ENCODE data around the gene PRPF40B.
"Not testable (repeated sequence)": the region's sequence is repeated elsewhere in the genome, so short reads cannot be mapped to it uniquely, and the experiment has no call there.

PRPF40B gene
- total RNA-seq: 12.1 to 14.1 reads per million in 2 experiments

DNA sequence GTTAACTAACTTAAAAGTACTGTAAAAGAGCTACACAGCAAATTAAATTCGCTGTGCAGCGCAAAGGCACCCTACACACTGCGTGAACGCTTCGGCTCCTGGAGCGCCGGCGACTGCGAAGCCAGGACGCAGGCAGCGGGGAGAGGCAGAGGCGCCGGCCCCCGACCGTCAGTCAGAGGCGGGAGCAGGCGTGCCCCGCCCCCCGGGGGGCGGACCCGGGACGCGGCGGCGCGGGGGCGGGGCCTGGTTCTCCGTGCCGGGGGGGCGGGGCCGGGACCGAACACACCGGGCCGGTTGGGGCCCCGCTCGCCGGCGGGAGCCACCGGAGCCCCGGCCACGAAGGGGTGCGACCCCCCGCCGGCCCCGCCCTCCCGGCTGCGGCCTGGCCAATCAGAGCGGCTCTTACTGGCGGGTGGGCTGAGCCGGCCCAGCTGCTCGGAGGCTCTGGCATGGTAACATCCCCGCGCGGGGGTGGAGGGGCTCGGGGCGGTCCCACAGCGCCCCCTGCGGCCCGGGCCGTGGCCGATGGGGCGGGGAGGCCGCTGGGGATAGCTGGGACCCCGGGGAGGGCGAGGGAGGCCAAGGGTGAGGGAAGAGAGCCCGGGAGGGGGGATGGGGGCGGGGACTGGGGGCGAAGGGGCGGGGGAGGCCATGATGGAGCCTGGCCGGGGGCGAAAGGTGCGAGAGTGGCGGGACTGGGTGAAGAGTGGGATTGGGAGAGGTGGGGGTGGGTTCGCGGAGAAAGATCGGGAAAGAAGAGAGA is at the start of gene PRPF40B:
Gene PRPF40B, plus strand, starts transcription at position 420 of the 763 bp plus-strand sequence. Its CDS starts 30 bp downstream, at position 450.
- DNase-seq (ENCODE audit: low read depth): peak; percentile 80

DNA sequence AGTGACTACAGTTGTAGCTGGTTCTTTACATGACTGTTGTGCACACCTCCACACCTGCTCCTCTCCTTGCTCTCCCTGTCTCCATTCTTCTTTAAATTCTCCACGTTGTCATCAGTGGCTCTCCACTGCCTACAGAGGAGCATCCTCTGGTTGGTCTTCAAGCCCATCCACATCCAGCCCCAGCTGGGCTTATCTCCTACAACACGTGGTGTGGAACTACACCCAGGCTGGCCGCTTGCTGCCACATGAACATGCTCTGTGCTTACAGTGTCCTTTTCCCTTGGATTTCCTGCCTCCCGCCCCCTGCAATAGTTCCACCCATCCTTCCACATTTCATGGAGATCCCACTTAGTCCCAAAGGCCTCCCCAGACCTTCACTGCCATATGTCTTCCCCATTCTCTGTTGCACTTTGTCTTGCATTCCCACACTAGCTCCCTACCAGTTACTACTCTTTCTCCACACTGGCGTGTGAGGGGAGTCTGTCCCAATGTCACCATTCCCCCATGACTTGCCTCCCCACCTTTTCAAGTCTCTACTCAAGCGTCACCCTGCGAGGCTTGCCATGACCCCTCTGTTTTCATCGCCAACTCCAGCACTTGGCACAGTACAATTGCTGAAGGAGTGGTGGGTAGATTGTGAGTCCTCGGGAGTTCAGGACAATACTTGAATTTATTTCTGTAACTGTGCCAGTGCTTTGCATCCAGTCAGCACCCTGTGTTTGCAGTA is 45.6 kb upstream of the PRPF40B start:
- DNase-seq (ENCODE audit: low read depth): no peak

DNA sequence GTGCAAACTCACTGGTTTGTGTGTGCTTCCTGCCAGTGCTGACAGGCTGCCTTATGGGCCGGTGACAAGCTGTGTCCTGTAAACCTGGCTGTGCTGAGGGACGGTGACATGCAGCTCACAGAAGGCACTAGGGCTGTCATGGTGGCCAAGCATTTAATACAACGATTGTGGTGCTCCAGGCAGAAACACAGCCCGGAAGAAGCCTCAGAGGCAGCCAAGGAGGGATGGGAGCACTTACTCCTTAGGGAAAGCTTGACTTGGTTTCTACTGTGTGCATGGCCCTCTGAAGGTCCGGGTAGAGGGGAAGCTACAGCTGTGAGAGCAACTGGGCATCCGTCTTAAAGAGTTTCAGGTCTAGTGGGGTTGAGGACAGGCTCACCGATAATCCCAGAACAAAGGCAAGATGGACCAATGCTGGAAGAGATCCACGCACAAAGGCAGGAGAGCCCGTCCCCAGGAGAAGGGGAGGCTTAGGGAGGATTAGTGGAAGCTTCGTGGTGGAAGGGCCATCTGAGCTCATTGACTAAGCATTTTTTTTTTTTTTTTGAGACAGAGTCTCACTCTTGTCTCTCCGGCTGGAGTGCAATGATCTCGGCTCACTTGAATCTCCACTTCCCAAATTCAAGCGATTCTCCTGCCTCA is 44.8 kb upstream of the PRPF40B start:
- no peak for DNase-seq (ENCODE audit: low read depth)

DNA sequence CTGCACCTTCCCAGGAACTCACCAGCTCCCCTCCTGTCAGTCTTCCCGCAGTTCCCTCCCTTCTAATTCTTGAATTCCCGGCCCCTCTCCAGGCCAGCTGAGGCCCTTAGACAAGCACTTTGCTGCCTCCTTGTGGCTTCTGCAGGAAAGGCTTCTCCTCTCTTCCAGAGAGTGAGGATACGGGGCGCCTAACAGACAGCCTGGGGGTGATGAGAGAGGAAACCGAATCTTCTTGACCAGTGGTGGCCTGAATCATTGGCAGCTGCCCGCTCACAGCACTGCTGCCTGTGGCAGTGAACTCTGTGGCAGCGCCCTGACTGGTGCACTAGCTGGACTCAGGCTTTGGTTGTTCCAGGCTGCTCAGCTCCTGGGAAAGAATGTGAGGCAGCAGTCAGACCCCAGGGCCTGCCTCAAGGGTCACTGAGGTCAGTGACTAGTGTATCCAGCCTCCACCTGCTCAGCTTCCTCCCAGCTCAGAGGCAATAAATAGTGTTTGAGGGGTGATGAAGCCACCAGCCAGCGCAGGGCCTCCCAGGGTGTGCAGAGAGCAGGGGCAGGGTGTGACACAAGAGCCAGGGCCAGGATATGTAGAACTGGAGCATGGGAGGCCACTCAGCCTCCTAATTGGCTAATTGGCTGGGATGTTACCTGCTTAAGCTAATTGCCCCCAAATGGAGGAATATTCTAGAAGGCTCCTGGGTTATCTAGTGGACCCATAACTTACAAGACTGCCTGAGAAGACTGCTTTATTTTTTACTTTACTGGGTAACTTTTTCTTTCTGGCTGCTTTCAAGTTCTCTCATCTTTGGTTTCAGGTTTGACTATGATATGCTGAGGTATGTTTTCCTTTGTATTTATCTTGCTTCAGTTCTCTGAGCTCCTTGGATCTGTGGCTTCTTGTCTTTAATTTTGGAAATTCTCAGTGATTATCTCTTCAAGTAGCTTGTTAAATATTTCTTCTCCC is 42.5 kb upstream of the PRPF40B start:
- DNase-seq (ENCODE audit: low read depth): peak; percentile 43

DNA sequence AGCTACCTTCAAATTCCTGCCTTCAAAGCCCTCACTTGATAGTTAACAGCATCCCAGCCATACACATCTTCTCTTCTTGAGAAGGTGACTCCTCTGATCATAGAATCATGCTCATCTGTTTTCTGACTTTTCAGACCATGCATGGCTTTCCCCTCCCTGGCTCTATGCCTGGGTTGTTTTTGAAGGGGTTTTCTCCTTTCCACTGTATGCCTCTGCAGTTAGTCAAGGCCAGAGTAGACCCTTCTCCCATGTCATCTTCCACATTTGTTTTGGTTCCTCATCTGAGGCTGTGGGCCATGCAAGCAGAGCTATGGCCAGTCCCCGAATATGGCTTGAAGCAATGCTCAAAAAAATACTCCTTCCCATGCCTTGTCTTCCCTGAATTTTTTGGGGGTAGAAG is 41.2 kb upstream of the PRPF40B start:
- no peak for DNase-seq (ENCODE audit: low read depth)

DNA sequence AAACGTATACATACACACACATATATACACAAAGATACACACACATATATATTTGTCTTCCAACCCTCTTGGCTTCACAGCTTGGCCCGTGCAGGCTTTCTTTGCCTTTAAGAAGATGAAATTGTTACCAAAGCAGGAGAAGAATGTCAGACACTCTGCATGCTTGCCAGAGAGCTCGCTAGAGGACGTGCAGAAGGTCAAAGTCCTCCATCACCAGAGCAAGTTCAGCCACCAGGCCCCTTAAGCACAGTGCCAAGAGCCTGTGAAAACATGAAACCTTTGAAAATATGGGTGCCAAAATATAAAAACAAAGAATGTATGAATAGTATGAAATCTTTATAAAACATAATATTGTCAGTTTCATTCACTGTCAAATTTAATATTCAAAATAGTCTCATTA is 40.5 kb upstream of the PRPF40B start:
- DNase-seq (ENCODE audit: low read depth): no peak

DNA sequence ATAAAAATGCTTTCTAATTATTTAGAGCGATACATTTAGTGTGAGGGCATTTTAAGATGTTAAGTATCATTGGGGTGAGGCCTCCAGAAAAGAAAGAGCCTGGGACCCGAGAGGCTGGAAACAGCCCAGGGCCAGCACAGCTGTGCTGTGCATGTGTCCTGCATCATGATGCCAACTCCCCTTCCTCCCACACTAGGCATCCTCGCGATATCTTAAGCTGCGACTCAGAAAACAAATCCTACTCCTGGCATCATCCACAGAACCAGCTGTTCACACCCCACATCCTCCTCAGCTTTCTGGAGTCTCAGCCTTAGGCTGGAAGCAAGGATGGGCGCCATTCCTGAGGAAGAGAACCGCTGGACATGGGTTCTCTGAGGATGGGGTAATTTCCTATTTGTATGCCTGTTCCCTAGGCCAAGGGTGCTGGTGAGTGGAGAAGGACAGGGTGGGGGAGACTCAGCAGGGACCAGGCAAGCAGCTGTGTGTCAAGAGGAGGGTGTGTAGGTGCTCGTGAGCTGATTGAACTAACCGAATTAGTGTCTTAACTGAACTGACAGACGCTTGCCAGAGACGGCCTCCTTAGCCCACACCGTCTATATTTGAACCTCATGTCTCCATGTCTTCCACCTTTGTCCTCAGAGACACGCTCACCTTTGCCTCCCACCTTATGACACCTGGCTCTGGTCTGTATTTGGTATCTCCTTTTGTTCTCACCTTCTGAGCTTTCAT is 39.8 kb upstream of the PRPF40B start:
- no peak for DNase-seq (ENCODE audit: low read depth)

DNA sequence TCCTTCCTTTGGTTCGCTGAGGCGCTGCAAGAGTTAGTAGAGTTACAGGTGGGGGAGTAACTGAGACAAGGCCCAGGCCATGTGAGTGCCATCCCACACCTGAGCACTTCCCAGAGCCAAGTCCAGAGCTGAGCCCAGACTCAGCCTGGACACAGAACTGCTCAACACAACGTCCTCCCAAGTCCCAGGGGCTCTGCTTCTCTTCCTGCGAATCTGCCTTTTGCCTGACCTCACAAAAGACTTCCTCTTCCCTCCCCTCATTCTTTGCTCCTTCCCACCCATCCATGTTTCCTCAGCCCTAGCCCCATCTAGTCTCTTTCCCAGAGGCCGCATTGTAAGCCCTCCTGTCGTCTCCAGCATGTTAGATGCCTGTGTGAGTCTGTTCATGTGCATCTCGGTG is 38.8 kb upstream of the PRPF40B start:
- DNase-seq (ENCODE audit: low read depth): no peak

DNA sequence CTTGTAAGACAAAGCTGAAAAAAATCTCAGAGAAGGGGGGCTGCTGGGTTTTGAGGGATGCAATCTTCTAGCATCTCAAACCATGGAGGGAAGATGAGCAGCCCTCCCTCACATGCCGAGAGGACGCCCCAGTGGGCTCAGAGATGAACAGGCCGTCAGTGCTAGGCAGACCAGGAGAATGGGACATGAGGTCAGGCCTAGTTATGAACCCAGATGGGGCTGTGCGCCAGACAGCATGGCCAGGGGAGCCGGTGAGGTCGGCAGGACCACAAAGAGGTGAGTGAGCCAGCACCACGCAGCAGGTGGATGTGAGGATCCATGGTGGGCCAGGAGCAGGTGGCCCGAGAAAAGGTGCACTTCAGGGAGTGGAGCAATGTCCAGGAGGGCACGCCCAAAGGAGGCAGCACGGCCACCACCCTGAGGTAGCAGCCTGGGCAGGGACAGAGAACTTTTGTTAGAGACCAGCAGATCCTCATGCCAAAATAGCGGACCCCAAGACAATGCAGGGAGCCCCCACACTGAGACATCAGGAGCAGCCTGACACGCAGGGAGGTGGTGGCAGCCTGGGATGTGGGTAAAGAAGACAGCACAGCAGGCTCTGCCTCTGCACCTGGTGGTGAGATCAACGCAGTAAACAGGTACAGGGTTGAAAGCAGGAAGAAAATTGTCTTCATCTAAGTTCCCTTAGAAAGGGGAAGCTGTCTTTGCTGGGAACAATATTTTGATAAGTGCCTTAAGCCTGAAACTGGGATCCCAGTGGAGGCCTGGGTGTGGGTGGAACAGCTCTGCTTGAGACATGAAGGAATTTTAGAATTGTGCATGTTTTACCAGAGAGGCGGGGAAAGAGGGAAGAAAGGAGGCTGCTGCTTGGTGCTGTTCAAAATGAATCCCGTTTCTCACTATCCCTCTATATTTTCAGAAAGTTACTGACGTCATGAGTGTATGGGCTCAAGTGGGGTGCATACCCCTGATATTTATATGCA is 37.6 kb upstream of the PRPF40B start:
- no peak for DNase-seq (ENCODE audit: low read depth)

DNA sequence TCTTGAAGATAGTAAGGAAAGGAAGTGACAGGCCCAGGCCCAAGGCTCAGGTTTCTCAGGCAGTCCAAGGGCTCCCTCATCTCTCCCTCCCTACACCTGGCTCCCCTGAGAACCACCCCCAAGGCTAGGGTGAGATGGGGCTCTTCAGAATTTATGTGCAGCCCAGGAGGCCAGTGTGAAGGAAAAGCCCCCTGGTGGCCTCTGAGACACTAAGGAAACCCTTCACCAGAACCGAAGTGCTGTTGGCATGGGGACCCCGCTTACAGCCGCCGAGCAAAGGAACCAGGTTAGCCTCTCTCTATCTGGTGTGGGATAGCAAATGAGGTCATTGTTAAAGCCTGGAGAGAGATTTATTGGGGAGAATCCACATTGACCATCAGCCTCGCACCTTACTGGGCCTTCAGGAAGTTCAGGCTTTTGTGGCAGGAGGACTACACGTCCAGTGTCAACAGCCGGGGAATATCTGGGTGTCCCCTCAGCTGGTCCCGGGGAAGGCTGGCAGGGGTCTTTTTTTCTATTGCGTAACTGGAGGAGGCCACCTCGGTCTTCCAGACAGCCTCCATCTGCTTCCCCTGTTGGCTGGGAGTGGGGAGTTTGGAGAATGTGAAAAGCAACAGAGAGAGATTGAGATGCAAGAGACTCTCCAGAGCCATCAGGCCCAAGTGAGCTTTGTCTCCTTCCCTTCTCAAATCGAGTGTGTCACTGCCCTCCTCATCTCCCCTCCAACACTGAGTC is 36.0 kb upstream of the PRPF40B start:
- DNase-seq (ENCODE audit: low read depth): no peak

DNA sequence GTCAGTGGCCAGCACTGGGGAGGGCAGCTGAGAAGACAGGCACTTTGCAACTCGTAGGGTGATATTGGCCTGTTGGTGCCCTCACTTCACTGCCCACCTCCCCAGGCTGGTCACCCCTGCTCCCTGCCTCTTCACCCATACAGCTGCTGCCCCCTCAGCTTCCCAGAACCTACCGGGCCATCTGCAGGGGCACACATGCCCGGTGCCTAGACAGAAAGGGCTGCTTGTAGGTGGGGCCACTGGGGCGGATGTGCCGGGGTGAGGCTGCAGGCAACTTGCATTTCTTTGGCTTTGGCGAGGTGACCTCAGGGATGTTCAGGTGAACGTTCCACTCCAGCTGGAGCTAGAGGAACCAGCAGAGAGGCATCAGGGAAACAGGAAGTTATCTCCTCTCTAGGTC is 35.1 kb upstream of the PRPF40B start:
- no peak for DNase-seq (ENCODE audit: low read depth)

DNA sequence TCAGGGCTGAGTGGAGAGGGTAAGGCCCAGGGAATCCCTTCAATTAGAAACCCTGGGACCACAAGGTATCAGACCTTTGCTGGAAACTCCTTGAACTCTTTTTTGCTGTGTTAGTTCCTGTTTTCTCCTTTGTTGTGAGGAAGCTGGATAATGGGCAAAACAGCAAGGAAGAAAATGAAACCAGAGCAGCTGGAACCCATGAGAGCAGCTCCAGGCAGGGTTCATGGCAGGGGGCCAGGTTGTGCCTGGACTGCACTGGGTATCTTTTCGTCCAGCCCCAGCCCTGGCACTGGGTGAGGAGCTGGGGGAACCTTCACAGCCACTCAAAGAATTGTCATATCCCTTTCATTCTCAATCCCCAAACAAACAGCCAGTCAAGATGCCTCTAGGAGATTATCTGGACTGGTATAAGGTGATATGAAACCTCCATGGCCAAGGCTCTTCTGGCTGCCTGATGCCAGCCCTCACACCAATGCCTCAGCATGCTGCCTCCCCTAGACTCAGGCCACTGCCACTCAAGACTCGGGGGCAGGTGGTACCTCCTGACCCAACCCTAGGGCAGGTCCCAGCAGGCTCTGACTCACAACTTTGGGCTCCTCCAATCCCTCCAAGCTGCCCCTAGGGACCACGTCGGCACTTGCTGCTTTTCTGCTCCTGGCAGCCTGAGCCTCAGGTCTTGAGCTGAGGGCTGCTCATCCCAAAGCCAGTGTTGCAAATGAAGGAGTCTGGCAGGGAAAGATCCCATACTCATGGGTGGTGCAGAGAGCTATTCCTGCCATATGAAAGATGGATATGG is 34.4 kb upstream of the PRPF40B start:
- DNase-seq (ENCODE audit: low read depth): no peak

DNA sequence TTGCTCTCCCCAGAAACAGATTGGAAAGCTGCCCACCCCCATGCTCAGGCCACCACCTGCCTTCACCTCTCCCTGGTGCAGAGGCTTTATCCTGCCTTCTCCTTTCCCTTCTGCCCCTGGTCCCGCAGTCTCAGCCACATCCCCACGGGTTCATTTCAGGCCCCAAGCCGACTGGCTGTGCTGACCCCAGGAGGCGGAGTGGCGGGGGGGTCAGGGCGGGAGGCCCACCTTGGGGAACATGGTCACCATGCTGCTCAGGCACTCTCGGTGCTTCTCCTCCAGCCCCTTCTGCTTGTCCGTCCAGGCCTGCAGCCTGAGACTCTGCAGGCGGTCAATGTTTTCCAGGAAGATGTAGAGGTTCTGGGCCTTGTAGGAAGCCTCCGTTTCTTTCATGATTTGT is 24.8 kb upstream of the PRPF40B start:
- DNase-seq (ENCODE audit: low read depth): no peak

DNA sequence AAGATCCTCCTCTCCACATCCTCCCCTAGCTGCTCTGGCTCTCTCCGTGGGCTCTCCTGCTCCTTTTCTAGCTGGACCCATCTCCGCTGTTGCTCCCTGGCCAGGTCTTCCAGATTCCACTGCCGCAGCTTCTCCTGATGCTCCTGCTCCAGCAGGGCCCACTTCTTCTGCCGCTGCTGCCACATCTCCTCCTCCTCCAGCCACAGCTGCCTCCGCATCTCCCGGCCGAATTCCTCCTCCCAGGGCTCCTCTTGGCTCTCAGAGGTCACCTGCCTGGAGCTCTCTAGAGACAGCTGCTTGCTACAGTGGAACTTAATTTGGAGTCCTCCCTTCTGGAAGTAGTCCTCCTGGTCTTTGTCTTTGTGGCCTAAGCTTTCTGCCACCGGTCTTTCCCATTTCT is 23.4 kb upstream of the PRPF40B start:
- DNase-seq (ENCODE audit: low read depth): no peak

DNA sequence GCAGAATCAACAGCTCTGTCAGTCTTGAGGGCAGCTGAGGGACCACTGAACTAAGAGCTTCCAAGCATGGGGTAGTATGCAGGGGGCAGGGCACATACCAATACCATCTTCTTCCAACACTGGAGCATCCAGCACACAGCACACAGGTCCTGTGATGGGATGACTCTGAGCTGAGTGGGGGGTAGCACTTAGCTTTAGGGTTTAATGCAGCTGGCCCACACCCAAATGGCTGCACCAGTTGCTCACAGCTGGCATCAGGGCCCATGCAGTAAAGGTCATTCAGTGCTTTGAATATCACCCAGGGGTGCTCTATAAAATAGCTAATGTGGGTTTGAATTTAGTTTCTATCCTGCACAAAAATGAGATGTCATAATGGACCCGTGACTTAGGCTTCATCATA is 19.6 kb upstream of the PRPF40B start:
- DNase-seq (ENCODE audit: low read depth): no peak

DNA sequence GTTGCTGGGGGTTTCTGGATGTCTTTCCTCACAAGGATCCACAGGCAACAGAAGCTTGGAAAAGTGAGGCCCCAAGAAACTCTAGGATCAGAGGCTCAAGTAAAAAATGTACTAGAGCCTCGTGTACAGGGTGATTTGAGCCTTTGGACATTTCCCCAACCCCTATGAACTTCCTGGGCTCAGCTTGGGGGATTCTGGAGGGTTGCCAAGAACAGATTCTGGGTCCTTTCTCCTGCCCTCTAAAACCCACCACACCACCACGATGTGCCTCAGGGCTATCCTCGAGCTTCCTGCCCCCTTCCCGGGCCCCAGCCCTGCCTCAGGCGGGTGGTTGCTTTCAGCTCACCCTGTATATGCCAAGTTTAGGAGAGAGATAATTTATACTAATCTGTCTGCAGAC is 18.5 kb upstream of the PRPF40B start:
- DNase-seq (ENCODE audit: low read depth): no peak

DNA sequence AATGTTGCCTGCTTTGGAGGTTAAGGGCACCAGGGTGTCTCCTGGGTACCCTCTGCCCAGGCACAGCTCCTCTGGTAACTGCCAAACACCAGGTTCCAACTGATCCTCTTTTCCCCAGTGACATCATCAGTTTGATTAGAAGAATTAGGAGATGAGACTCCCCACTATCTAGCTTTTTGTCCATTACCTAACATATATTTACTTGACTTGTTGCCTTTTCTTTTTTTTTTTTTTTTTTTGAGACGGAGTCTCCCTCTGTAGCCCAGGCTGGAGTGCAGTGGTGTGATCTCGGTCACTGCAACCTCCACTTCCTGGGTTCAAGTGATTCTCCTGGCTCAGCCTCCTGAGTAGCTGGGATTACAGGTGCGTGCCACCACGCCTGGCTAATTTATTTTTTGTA is 17.8 kb upstream of the PRPF40B start, which contains the start of gene FAM186B:
Gene FAM186B, minus strand, starts transcription at position 101 of the 400 bp plus-strand sequence. CDS start 162 bp downstream, outside the sequence.
- DNase-seq (ENCODE audit: low read depth): not testable (repeated sequence)

Data from T follicular helper cell (primary cell).